ENCODE measurements around the gene ARHGEF35.
"Not testable (repeated sequence)": the region's sequence is repeated elsewhere in the genome, so short reads cannot be mapped to it uniquely, and the experiment has no call there.

ARHGEF35 gene

DNA sequence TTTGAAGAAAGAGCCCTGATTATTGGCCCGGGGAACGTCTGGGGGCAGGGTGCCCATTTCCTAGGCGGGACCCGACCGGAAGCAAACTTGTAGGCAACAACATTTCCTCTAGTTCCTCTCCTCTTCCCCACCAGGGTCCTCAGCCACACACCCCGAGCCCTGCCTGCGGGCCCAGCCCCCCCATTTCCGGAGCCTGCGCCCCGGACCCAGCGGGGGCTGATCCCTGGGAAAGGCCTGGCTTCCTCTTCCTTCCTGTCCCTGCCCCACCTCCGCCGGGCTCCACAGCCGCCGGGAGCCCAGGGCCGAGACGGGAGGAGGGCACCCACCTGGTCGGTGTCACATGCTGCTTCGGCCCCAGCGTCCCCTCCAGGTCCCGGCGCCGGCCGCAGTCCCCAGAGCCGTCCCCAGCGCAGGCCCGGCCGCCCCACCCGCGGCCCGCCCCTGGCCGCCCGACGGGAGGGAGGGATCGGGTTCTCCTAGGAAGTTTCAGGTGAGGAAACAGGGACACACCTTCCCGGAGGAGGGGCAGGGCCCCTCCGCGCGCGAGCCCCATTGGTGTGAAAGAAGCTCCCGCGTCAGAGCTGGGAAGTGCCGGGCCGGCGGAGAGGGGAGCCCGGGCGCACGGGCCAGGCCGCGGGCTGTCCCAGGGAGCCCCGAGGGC is at the start of gene ARHGEF35:
TSS of gene ARHGEF35 (minus strand) at position 622 of the 661 bp plus-strand sequence. CDS start 7,450 bp downstream, outside the sequence.
- not testable (repeated sequence) for DNase-seq (ENCODE audit: low read depth in 2 of 2)

DNA sequence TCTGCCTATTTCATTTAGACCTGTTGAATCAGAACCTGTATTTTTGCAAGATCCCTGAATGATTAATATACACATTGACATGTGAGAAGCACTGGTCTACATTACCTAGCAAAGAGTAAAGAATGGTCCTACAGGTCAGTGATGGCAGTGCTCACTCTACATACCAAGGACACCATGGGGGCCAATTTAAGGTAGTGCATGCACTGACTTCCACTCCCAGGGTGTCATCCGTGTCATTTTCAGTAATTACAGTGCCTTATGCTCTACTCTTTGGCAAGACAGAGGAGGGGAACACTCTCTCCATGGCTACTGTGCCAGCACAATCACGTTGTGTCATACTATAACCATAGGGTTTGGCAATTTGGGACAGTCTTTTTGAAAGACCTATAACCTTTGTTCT is 49.7 kb upstream of the ARHGEF35 start:
- DNase-seq (ENCODE audit: low read depth in 2 of 2): not testable (repeated sequence)

DNA sequence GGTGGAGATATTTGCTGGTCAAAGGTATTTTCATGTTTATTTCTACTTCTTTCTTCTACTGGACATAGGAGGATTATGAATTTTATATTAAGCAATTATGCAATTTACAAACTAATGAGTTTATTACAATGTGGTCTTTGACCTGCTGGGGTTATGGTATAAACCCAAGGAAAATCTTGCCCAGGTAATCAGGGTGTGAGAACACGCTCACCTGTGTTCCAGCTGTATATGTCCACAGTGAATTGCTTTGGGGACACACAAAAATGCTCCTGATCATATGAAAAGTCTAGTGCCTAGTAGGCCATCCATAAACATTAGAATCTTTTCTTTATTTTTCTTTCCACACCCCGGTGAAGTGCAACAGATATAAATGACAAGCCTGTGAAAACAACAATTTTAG is 43.7 kb upstream of the ARHGEF35 start, which contains the start of gene OR2A42:
TSS of gene OR2A42 (minus strand) at position 241 of the 400 bp plus-strand sequence. CDS start 6,762 bp downstream, outside the sequence.
- not testable (repeated sequence) for DNase-seq (ENCODE audit: low read depth in 2 of 2)

DNA sequence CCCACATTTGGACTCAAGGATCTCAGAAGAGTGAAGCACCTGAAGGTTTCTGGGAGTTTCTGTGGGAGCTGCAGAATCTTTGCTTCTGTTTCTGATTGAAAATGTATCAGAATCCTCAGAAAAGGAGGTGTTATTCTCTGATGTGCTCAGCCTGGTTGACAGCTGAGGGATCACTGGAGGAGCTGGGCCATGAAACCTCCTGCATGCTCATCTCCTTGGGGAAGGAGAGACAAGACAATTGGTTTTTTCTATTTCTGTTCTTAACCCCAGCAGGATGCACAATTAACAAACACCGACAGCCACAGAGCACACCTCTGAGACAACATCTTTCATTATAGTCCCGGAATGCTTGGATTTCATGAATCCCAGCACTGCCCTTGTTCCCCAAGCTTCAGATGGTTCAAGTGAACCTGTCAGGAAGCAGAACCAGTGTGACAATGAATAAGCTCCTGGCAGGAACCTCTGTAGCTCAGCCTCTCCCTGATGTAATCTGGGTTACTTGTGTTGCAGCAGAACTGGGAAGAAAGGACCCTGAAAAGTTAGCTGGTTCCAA is 43.0 kb upstream of the ARHGEF35 start:
- DNase-seq (ENCODE audit: low read depth in 2 of 2): not testable (repeated sequence)

DNA sequence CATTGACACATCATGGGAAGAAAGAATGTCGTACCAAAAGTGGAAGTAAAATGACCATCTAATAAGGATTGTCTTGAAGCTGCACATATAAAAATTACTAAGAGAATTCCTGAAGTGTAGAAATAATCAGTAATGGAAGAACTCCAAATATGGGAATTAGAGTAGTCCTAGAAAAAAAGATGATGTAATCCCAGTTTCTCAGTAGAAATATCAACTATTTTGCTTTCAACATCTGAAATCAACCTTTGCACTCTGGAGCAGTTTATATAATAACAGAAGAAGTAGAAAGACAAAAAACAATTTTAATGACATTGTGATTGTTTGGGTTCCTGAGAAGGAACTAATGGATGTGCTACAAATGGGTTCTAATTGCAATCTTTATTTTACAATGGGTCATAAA is 37.4 kb upstream of the ARHGEF35 start:
- not testable (repeated sequence) for DNase-seq (ENCODE audit: low read depth in 2 of 2)

DNA sequence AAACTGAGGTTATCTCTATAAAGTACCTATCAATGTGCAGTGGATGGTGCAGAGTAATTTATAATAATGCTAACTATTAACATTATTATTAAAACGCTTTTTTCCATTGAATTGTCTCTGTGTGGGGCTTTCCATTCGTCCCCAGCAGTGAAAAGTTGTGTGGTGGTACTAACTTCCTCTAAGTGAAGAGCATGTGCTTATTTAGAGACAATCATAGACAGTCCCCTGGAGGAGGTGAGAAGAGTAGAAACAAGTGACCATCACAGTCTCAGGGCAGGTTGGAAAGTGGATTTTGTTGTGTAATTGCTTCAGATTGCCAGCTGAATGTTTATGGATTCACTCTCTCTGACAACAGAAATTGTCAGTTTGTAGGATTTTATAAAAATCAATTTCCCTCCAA is 35.4 kb upstream of the ARHGEF35 start:
- not testable (repeated sequence) for DNase-seq (ENCODE audit: low read depth in 2 of 2)

DNA sequence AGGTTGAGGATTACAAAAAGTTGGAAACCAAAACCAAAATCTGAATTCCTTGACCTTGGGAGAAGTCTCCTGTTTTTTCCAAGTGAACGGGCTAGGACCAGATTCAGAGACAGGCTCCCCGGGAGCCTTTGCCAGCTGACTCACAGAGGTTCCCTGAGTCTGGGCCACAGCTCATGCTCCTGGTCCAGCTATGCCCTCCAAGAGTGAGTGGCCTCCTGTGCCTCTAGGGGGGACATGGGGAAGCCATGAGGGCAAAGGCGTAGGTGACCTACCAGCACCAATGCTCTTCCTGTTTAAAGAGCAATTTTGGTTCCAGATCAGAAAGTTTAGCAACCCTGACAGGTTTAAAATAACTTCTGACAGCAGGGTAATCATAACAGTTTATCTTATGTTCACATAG is 33.2 kb upstream of the ARHGEF35 start:
- DNase-seq (ENCODE audit: low read depth in 2 of 2): not testable (repeated sequence)

DNA sequence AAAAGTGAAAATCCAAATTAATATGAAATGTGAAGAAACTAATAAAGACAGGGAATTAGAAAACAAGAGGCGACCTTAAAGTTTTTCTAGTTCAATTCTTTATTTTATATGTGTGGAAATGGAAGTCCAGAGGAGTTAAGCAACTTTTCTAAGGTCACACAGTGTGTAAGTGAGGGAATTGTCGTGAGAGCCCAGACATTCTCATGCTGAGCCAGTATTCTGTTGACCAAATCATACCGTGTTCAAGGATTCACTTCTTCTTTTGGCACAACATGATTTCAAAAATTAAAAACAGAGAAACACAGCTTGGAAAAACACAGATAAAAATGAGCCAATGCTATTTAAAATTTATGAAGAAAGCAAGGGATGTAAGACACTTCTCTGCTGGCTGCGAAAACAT is 31.2 kb upstream of the ARHGEF35 start:
- not testable (repeated sequence) for DNase-seq (ENCODE audit: low read depth in 2 of 2)

DNA sequence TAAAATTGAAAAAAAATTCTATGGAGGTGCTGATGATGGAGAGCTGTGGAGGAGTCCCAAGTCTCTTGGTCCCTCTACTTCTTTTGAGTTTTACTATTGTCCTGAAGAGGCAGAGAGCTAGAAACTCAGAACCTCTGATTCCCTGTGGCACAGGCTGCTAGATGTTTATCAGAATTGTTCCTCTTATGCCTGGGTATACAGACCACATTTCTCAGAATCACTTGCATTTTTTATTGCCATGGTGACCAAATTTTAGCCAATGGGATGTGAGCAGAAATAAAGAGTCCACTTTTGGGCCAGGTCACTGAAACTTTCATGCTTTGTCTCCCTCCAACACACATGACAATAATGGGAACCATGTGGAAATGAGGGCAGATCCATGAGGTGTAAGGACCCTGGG is 28.0 kb upstream of the ARHGEF35 start:
- DNase-seq (ENCODE audit: low read depth in 2 of 2): not testable (repeated sequence)

DNA sequence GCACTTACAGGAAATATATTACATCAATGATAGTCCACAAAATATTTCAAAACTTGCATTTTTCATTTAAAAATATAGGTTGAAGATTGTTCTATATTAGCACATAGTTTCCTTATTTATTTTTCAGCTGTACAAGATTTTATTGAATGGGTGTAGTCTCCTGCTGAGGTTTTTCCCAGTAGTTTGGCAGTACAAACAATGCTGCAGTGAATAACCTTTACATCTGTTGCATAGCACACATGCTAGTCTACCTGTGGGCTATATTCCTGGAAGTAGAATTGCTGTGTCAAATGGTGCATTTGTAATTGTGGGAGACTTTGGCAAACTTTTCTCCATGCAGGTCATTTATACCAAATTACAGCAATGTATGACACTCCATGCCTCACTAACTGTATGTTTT is 24.9 kb upstream of the ARHGEF35 start:
- DNase-seq (ENCODE audit: low read depth in 2 of 2): not testable (repeated sequence)

DNA sequence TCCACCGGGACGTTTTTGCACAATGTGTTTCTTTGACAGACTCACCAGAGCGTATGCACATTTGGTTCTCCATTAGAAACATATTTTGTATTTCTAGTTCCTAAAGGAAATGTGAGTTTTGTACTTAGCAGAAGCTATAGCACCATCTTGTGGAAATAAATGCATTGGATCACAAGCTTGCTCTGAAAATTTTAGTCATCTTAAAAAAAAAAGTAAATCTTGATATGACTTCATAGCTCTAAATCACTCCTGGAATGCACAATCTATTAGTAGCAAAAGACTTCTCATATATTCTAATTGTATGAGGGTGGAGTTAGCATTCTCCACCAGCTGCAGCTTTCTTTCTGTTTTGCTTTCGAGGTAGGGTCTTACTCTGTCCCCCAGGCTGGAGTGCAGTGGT is 23.5 kb upstream of the ARHGEF35 start:
- DNase-seq (ENCODE audit: low read depth in 2 of 2): not testable (repeated sequence)

DNA sequence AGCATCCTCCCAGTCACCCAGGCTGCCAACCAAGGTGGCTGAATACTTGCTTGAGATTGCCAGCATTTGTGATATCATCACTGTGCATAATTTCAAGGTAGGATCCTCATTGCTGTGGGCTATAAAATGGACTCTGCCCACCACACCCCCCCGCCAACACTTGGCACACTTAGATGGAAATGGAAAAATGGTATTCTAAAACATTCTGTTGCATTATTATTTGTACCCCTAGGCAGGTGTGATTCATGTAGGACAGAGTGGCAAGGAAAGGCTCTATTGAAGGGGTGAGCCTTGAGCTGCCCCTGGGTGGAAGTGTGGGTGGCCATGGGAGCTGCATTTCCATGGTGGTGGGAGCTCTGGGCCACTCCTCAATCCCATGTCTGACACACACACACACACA is 22.9 kb upstream of the ARHGEF35 start:
- DNase-seq (ENCODE audit: low read depth in 2 of 2): not testable (repeated sequence)

DNA sequence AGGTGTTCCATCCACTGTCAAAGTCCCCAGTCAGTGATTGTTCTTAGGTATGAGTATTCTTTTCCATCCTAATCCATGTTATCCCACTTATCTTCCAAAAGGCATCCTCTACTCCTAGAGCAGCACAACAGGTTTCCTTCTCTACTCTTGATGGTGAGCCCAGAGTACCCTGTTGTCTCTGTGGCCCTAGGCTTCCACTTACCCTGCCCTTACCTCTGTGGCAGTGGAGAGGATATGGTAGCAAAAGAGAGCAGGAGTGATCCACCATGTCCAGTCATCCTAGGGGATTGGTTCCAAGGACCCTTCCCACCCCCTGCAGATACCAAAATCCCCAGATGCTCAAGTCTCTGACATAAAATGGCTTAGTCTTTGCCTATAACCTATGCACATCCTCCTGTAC is 21.6 kb upstream of the ARHGEF35 start:
- DNase-seq (ENCODE audit: low read depth in 2 of 2): not testable (repeated sequence)

DNA sequence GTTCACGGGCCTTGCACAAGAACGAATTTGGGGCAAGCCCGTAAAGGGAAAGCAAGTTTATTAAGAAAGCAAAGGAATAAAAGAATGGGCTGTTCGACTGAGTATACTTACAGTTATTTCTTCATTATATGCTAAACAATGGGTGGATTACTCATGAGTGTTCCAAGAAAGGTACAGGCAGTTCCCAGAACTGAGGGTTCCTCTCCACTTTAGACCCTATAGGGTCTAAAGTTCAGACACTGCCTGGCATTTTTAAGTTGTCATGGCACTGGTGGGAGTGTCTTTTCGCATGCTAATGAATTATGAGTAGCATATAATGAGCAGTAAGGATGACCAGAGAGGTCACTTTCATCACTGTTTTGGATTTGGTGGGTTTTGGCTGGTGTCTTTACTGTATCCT is 9.7 kb upstream of the ARHGEF35 start:
- DNase-seq (ENCODE audit: low read depth in 2 of 2): not testable (repeated sequence)

DNA sequence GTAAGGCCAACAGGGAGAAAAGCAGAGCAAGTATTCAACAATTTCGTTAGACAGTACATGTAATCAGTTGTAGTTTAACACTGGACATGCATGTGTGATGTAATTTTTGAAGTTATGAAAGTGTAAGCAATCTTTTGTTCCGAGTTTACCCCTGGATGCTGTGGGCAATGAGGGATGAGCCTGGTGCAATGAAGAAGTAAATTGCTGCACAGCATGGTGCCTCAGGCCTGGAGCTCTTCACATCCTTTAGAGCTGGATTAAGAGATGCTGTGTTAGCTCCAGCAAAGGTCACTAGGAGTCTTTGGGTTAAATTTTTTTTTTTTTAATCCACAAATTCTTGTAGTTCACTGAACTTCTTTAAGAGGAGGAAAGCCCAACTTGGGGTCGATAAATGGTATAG is 7.5 kb upstream of the ARHGEF35 start:
- DNase-seq (ENCODE audit: low read depth in 2 of 2): not testable (repeated sequence)

DNA sequence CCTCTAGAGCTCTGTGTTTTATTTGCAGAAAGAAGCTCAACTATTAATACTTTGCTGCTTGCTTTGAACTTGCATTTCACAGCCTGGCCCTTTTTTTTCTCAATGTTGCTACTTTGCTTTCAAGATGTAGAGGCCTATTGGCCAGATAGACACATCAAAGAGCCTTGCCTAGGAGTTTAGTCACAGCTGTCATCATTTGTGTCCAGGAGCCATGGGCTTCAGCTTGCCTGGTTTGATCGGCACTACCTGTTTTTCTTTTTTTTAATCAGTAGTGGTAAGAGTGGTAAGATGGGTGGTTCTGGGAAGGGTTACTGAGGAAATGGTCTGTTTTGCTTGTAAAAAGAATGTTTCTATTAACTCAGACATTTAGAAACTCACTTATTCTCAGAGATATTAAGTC is 6.3 kb upstream of the ARHGEF35 start:
- DNase-seq (ENCODE audit: low read depth in 2 of 2): not testable (repeated sequence)

DNA sequence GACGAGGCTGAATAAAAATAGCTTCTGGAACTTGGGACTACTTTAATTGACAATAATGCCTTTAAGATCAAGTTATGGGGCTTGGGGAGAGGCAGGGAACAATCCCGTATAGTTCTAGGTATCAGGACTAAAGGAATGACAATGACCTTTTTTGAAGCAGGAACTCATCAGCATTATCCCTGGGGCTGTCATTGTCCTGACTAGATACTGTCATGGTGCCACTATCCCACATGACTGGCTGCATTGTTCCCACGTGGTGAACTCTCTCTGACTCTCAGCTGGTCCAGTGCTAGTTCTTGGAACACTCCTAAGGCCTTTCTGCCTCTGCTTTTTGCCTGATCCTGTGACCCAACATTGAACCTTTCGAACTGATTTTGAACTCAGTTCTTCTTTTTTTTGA is 3.3 kb upstream of the ARHGEF35 start:
- not testable (repeated sequence) for DNase-seq (ENCODE audit: low read depth in 2 of 2)

DNA sequence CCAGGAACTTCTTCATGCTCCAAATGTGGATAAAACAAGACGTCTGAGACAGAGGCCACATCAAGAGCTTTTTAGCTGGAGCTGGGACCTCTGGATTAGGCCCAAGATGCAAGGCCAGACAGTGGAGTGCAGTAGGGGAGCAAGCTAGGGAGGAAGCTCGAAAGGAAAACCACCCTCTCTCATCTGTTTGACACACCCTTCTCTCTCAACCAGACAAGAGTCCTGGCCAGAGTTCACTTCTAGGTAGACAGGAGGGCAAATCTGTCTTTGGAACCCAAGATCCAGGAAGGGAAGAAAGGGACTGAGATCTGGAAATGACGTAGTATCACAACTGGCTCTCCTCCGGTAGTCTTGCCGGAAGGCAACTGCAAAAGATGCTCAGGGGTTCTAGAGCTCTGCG is 1.2 kb downstream of the ARHGEF35 start:
- not testable (repeated sequence) for DNase-seq (ENCODE audit: low read depth in 2 of 2)

DNA sequence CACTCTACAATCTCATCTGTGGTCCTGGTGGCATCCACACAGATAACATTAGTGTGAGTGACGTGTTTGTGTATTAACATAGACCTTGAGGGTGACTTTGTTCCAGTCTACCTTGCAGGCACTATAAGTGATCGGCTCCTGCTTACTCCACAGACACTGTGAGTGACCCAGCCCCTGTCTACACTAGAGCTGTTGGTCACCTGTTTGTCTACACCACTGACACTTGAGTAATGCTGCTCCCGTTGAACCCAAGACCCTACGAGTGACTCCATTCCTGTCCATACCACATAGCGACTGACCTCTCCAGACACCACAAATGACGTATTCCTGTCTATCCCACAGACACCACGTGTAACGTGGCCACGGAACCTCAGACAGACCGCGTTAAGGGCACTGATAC is 1.9 kb downstream of the ARHGEF35 start:
- DNase-seq (ENCODE audit: low read depth in 2 of 2): not testable (repeated sequence)

DNA sequence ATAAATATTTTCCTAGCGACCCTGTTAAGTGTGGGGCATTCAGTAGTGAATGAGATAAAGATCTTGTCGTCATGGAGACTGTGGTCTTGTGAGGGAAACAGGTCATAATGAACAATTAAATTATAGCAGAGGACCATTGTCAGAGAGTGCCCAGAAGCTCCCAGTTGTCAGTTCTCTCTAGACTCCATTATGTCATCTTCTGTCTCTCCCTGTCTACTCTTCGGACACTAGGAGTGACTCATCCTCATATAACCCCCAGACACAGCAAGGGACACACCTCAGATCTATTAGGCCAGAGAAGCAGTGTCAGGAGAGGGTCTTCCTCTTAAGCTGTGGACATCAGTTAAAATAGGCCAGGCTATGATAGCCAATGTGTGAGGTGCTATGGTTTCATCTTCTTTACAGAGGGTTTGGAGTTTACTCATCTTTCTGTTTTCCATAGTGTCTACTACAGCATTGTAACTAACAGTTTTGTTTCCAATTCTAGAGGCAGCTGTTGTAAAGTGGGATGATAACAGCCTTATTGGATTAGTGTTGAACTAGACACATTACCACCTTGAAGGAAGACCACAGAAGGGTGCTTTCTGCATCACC is 7.0 kb downstream of the ARHGEF35 start:
- DNase-seq (ENCODE audit: low read depth in 2 of 2): not testable (repeated sequence)

DNA sequence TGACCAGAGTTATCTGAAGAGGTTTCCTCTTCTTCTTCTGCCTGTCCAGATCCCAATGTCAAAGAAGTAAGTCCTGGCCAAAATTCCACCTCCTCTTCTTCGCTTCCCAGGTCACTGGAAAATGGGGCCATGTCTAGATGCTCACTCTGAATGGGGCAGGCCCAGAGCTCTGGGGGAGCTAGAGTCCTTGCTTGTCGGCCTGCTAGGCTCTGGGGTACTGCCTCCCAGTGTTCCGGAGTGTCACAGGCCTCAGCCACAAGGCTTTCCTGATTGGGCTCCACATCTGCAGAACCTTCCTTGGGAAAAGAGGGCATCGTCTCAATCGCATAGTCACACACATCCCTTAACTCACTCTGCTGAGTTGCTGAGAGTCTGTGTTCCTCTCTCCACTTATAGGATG is 7.8 kb downstream of the ARHGEF35 start:
- DNase-seq (ENCODE audit: low read depth in 2 of 2): not testable (repeated sequence)

DNA sequence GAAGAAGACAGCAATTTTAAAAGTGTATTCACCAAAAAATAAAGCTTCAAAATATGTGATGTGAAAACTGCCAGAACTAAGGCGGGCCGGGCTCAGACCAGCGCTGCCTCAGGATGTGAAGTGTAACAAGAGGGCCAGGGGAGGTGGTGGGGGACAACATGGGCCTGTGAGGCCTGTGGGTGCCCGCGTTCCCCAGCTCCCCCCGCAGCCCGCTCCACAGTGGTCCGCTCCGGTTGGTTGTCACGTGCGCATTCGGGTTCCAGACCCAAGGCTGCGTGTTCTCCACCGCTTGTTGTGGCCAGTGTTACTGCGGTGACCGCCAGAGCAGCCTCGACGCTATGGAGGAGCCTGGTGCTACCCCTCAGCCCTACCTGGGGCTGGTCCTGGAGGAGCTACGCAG is 12.5 kb downstream of the ARHGEF35 start, which contains the start of gene CTAGE4:
TSS of gene CTAGE4 (plus strand) at position 301 of the 400 bp plus-strand sequence. CDS start at position 339, 38 bp downstream.
- not testable (repeated sequence) for DNase-seq (ENCODE audit: low read depth in 2 of 2)

DNA sequence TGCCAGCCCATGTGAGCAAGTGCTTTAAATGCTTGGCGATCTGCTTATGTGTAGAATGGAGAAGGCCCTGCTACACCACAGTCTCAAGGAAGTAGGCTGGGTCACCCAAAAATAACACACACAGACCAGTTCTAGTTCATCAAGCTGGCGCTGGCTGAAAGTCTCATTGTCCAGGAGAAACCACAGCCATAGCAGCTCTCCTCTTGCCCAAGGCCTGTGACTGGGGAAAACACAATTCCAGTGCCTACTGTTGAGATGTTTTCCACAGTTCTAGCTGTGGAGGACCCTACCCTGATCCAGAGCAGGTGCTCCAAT is 16.5 kb downstream of the ARHGEF35 start:
- not testable (repeated sequence) for DNase-seq (ENCODE audit: low read depth in 2 of 2)
